ENCODE measurements around the gene PCYT2. TPM values are rescaled to one million over a fixed set of nuclear protein-coding genes. Genes with fewer than 3 reads are reported as not detected.

Gene PCYT2
- total and polyA plus RNA-seq, 2 donors (not counting 1 experiment from before 2014, with no cell fraction given), result 33.4 to 34.9 TPM

DNA sequence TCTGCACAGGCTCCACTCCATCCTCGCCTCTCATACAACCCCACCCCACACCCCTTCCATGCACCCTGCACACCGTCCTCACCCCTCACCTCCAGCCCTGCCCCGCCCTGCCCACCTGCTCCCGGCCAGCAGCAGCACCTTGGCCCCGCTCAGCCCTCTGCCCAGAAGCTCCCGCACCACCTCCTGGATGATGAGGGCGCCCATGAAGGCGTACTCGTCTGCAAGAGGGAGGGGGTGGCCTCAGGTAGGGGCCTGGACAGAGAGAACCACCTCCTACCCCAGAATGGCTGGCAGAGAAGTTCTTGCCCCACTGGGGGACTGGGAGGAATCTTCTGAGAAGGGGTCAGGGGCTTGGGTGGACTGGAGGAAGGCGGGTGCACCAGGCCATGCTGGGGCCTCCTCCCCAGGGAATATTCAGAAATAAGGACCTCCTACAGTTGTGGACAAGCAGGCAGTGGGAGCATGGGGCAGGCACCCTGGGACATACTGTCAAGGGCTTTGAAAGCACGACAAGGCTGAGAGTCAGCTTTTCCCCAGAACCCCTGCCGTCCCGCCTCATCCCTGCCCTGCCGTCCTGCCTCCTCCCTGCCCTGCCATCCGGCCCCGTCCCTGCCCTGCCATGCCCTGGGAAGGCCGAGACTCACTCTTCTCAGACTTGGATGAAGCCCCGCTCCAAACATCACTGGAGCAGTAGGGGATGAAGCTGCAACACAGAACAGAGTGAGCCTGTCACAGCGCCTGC, 46.7 kb upstream of the PCYT2 start:
- H3K4me2 ChIP-seq (replicated peaks; ENCODE audit: low read depth, low read length, poor library complexity, severe bottlenecking), result no peak overlapping the region
- Mint-ChIP-seq H3K27me3 (peaks cover 21% of the 10 kb centered on the region), H3K9me3 (ENCODE audit: insufficient read depth) (no peaks in the 10 kb centered on the region), H3K4me3 (peak overlapping the region; percentile 64), H3K4me1 (peaks cover 1% of the 10 kb centered on the region), H3K27ac (no peak overlapping the region)
- H4K20me1 ChIP-seq (ENCODE audit: control insufficient read depth, insufficient read depth, low read length, poor library complexity, severe bottlenecking), result no peaks in the 10 kb centered on the region
- no peak for ATAC-seq (ENCODE audit: low read depth)
- intact Hi-C loops (cut with micrococcal nuclease), result no loop called here
- ChIA-PET CTCF (interaction anchor here (1.2 kb wide), 1 partner anchor 9 kb away, joined by 3 read pairs; no protein-coding TSS in a partner anchor), POLR2A (no interaction called here)
- no peak overlapping the region for H3K4me3 ChIP-seq (ENCODE audit: control extremely low read depth in 1 of 5, extremely low read depth in 1 of 5, insufficient read depth in 1 of 5, low read depth in 2 of 5, low read length in 4 of 5)
- no peak for TF ChIP-seq EZH2 (IDR thresholded peaks at IDR 0.05; ENCODE audit: borderline replicate concordance, insufficient read depth, low read depth, low read length, poor library complexity, severe bottlenecking)
- TF ChIP-seq, protein P1, sequence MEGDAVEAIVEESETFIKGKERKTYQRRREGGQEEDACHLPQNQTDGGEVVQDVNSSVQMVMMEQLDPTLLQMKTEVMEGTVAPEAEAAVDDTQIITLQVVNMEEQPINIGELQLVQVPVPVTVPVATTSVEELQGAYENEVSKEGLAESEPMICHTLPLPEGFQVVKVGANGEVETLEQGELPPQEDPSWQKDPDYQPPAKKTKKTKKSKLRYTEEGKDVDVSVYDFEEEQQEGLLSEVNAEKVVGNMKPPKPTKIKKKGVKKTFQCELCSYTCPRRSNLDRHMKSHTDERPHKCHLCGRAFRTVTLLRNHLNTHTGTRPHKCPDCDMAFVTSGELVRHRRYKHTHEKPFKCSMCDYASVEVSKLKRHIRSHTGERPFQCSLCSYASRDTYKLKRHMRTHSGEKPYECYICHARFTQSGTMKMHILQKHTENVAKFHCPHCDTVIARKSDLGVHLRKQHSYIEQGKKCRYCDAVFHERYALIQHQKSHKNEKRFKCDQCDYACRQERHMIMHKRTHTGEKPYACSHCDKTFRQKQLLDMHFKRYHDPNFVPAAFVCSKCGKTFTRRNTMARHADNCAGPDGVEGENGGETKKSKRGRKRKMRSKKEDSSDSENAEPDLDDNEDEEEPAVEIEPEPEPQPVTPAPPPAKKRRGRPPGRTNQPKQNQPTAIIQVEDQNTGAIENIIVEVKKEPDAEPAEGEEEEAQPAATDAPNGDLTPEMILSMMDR (IDR thresholded peaks at IDR 0.05), result no peak
- no peak overlapping the region for H3K27ac ChIP-seq (ENCODE audit: low read length in 2 of 2)
- H2AFZ ChIP-seq (ENCODE audit: insufficient read depth, low read depth, low read length, poor library complexity, severe bottlenecking), result no peak overlapping the region
- H3K27me3 ChIP-seq (replicated peaks in 1 of 4; ENCODE audit: control extremely low read depth in 1 of 4, control insufficient read depth in 3 of 4, insufficient read depth in 4 of 4, low read length in 3 of 4), result peaks cover 0 to 62% (median 28%) of the 10 kb centered on the region in 4 experiments
- WGBS (ENCODE audit: insufficient coverage), result 83% methylated on average over 18 of the region's 19 CpGs
- no peaks in the 10 kb centered on the region for H3K36me3 ChIP-seq (replicated peaks in 1 of 2; ENCODE audit: control extremely low read depth in 1 of 2, control insufficient read depth in 1 of 2, extremely low read depth in 1 of 2, insufficient read depth in 2 of 2, low read length in 1 of 2)
- peak; percentile 22 for DNase-seq
- peaks cover 0 to 10% (median 0%) of the 10 kb centered on the region in 3 donors for H3K9me3 ChIP-seq (ENCODE audit: control extremely low read depth in 1 of 3, control insufficient read depth in 2 of 3, insufficient read depth in 1 of 3, low read length in 2 of 3)
- peaks cover 15 to 16% of the 10 kb centered on the region in 2 donors for H3K4me1 ChIP-seq (ENCODE audit: control insufficient read depth in 2 of 2, insufficient read depth in 2 of 2, low read length in 2 of 2)
- no peaks in the 10 kb centered on the region for H3K79me2 ChIP-seq (ENCODE audit: control insufficient read depth, insufficient read depth, low read length)
- no peak overlapping the region for H3K9ac ChIP-seq (ENCODE audit: low read length)
